Measurements from ENCODE around the gene H2BK1.

Gene H2BK1

GRCh38 chr7:151202836-151203235 lies 7.5 kb downstream of the H2BK1 start:
- no peak for DNase-seq (ENCODE audit: low read depth in 2 of 2)

GRCh38 chr7:151201751-151202150 lies 8.5 kb downstream of the H2BK1 start:
- DNase-seq (ENCODE audit: low read depth in 2 of 2) = no peak

- DNase-seq (ENCODE audit: low read depth in 2 of 2) = no peak
These were observed 8.9 kb downstream of the H2BK1 start for GRCh38 chr7:151201344-151201743.

- DNase-seq (ENCODE audit: low read depth in 2 of 2) = no peak
These were observed 11.1 kb downstream of the H2BK1 start for GRCh38 chr7:151198945-151199848.

- DNase-seq (ENCODE audit: low read depth in 2 of 2) = no peak
These were observed 12.4 kb downstream of the H2BK1 start for GRCh38 chr7:151197932-151198331.

GRCh38 chr7:151195616-151196450 lies 14.5 kb downstream of the H2BK1 start:
- no peak for DNase-seq (ENCODE audit: low read depth in 2 of 2)

- no peak for DNase-seq (ENCODE audit: low read depth in 2 of 2)
These were observed 16.1 kb downstream of the H2BK1 start for GRCh38 chr7:151194188-151194587.

- DNase-seq (ENCODE audit: low read depth in 2 of 2) = no peak
These were observed 16.9 kb downstream of the H2BK1 start for GRCh38 chr7:151193203-151193978.

- no peak for DNase-seq (ENCODE audit: low read depth in 2 of 2)
These were observed 18.2 kb downstream of the H2BK1 start for GRCh38 chr7:151192002-151192539.

- DNase-seq (ENCODE audit: low read depth in 2 of 2) = no peak
These were observed 18.7 kb downstream of the H2BK1 start for GRCh38 chr7:151191544-151191943.

- no peak for DNase-seq (ENCODE audit: low read depth in 2 of 2)
These were observed 21.2 kb downstream of the H2BK1 start for GRCh38 chr7:151189038-151189437.

- no peak for DNase-seq (ENCODE audit: low read depth in 2 of 2)
These were observed 22.1 kb downstream of the H2BK1 start for GRCh38 chr7:151188252-151188542.

GRCh38 chr7:151187409-151188251 lies 22.7 kb downstream of the H2BK1 start:
- DNase-seq (ENCODE audit: low read depth in 2 of 2) = no peak

GRCh38 chr7:151186640-151187408 lies 23.5 kb downstream of the H2BK1 start, which contains the start of gene ASB10:
ASB10 (minus strand) TSS chr7:151187250; CDS start chr7:151187130, 120 bp downstream.
- no peak for DNase-seq (ENCODE audit: low read depth in 2 of 2)

- DNase-seq (ENCODE audit: low read depth in 2 of 2) = no peak
These were observed 24.3 kb downstream of the H2BK1 start for GRCh38 chr7:151185762-151186639.

- DNase-seq (ENCODE audit: low read depth in 2 of 2) = no peak
These were observed 29.3 kb downstream of the H2BK1 start for GRCh38 chr7:151181011-151181431.

- DNase-seq (ENCODE audit: low read depth in 2 of 2) = no peak
These were observed 30.3 kb downstream of the H2BK1 start for GRCh38 chr7:151179946-151180345.

- no peak for DNase-seq (ENCODE audit: low read depth in 2 of 2)
These were observed 30.9 kb downstream of the H2BK1 start for GRCh38 chr7:151179287-151179860.

GRCh38 chr7:151178831-151179230 lies 31.5 kb downstream of the H2BK1 start:
- DNase-seq (ENCODE audit: low read depth in 2 of 2) = no peak

Measured in stimulated activated CD8-positive, alpha-beta memory T cell treated with anti-CD3 and anti-CD28 coated beads, Interleukin-7, amount 100 ng/mL, for 1 hour (primary cell).